ENCODE results near the gene NSUN2.

GRCh38 chr5:6678385-6678784, 45.5 kb upstream of the NSUN2 start:
- TF ChIP-seq, protein P1, sequence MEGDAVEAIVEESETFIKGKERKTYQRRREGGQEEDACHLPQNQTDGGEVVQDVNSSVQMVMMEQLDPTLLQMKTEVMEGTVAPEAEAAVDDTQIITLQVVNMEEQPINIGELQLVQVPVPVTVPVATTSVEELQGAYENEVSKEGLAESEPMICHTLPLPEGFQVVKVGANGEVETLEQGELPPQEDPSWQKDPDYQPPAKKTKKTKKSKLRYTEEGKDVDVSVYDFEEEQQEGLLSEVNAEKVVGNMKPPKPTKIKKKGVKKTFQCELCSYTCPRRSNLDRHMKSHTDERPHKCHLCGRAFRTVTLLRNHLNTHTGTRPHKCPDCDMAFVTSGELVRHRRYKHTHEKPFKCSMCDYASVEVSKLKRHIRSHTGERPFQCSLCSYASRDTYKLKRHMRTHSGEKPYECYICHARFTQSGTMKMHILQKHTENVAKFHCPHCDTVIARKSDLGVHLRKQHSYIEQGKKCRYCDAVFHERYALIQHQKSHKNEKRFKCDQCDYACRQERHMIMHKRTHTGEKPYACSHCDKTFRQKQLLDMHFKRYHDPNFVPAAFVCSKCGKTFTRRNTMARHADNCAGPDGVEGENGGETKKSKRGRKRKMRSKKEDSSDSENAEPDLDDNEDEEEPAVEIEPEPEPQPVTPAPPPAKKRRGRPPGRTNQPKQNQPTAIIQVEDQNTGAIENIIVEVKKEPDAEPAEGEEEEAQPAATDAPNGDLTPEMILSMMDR (IDR thresholded peaks at IDR 0.05; ENCODE audit: low read depth, low read length) = no peak
- no peak for TF ChIP-seq POLR2A (IDR thresholded peaks at IDR 0.05; ENCODE audit: extremely low read depth, insufficient read length)
